OCI-LY1 (cell line): ENCODE measurements around the gene IMMT.

ENCODE experiments used
- H2AFZ ChIP-seq: fragments of 200-600 bp; sonication (generic), shearing (Covaris generic); 2 replicates; pipeline ENCODE4 v1.6.0; 2014; ENCODE audit warnings: antibody characterized with exemption, mild to moderate bottlenecking, low read length
- H3F3A ChIP-seq: fragments of 200-600 bp; sonication (generic), shearing (Covaris generic); 2 replicates; pipeline ENCODE4 v1.6.0; 2014; ENCODE audit warnings: mild to moderate bottlenecking, antibody characterized with exemption, low read length, moderate library complexity; ENCODE audit not compliant: insufficient read depth
- H3K27ac ChIP-seq: fragments of 200-600 bp; sonication (generic); 2 replicates; pipeline ENCODE4 v1.5.1; 2014; ENCODE audit warnings: low read length, mixed run types, mild to moderate bottlenecking, low read depth; ENCODE audit not compliant: poor library complexity, severe bottlenecking
- H3K27me3 ChIP-seq: fragments of 200-600 bp; sonication (generic); 2 replicates; pipeline ENCODE4 v1.6.0; 2014; ENCODE audit warnings: antibody characterized with exemption, mild to moderate bottlenecking, low read length, moderate library complexity; ENCODE audit not compliant: insufficient read depth
- H3K36me3 ChIP-seq: fragments of 200-600 bp; sonication (generic); 2 replicates; pipeline ENCODE4 v1.6.1; 2014; ENCODE audit warnings: mild to moderate bottlenecking, antibody characterized with exemption, low read length, moderate library complexity, mixed read lengths; ENCODE audit not compliant: insufficient read depth
- H3K4me1 ChIP-seq: fragments of 200-600 bp; sonication (generic); 2 replicates; pipeline ENCODE4 v1.5.1; 2014; ENCODE audit warnings: mild to moderate bottlenecking, low read length, moderate library complexity; ENCODE audit not compliant: insufficient read depth, severe bottlenecking
- H3K4me2 ChIP-seq: fragments of 200-600 bp; sonication (generic), shearing (Covaris generic); 2 replicates; pipeline ENCODE4 v1.6.1; 2014; ENCODE audit warnings: low read length
- H3K4me3 ChIP-seq: fragments of 200-600 bp; sonication (generic); 2 replicates; pipeline ENCODE4 v1.5.1; 2014; ENCODE audit warnings: low read length, low read depth, mild to moderate bottlenecking, mixed read lengths; ENCODE audit not compliant: poor library complexity, severe bottlenecking
- H3K79me2 ChIP-seq: fragments of 200-600 bp; shearing (Covaris generic); 2 replicates; pipeline ENCODE4 v1.6.1; 2016; ENCODE audit warnings: mixed run types, low read length, mixed read lengths; ENCODE audit not compliant: insufficient read depth
- H3K9ac ChIP-seq: fragments of 200-600 bp; sonication (generic), shearing (Covaris generic); 2 replicates; pipeline ENCODE4 v1.6.1; 2014; ENCODE audit warnings: mild to moderate bottlenecking, low read length, mixed read lengths
- H3K9me2 ChIP-seq: fragments of 200-600 bp; sonication (generic), shearing (Covaris generic); 2 replicates; pipeline ENCODE4 v1.6.1; 2014; ENCODE audit warnings: low read depth, mild to moderate bottlenecking, low read length, mixed read lengths
- H3K9me3 ChIP-seq: fragments of 200-600 bp; shearing (Covaris generic); 2 replicates; pipeline ENCODE4 v1.6.1; 2014; ENCODE audit warnings: low read length, mixed read lengths
- H4K20me1 ChIP-seq: fragments of 200-600 bp; sonication (generic), shearing (Covaris generic); 2 replicates; pipeline ENCODE4 v1.6.0; 2016; ENCODE audit warnings: mild to moderate bottlenecking, low read length; ENCODE audit not compliant: insufficient read depth
- CTCF ChIP-seq: fragments of 200-600 bp; sonication (generic), shearing (Covaris generic); IDR thresholded peaks from 2 replicates; pipeline ENCODE4 v1.5.1; 2017; ENCODE audit warnings: mild to moderate bottlenecking, antibody characterized with exemption, low read length, moderate library complexity, mixed read lengths
- EZH2 ChIP-seq: fragments of 200-600 bp; sonication (generic), shearing (Covaris generic); IDR thresholded peaks from 2 replicates; pipeline ENCODE4 v1.8.0; 2017; ENCODE audit warnings: borderline replicate concordance, mixed run types, mild to moderate bottlenecking, antibody characterized with exemption, low read length, moderate library complexity, mixed read lengths

The IMMT gene

GRCh38 chr2:86223140-86223926 lies 28.1 kb upstream of the IMMT start:
- Histone ChIP-seq H2AFZ (no peak overlapping the region), H3K79me2 (no peaks in the 10 kb centered on the region), H3K9me2 (no peaks in the 10 kb centered on the region), H3K4me1 (peaks cover 10% of the 10 kb centered on the region), H3F3A (no peaks in the 10 kb centered on the region), H3K4me2 (no peak overlapping the region), H3K9ac (no peak overlapping the region), H3K4me3 (no peak overlapping the region), H3K27me3 (no peaks in the 10 kb centered on the region), H3K27ac (no peak overlapping the region), H4K20me1 (no peaks in the 10 kb centered on the region), H3K9me3 (no peaks in the 10 kb centered on the region), H3K36me3 (no peaks in the 10 kb centered on the region)
- TF ChIP-seq CTCF (no peak), EZH2 (no peak)

GRCh38 chr2:86221066-86221684 lies 25.9 kb upstream of the IMMT start:
- no peaks in the 10 kb centered on the region for H3F3A ChIP-seq
- H3K9me3 ChIP-seq: no peaks in the 10 kb centered on the region
- H3K4me2 ChIP-seq: no peak overlapping the region

GRCh38 chr2:86219896-86220295 lies 24.6 kb upstream of the IMMT start:
- Histone ChIP-seq H3K4me1 (no peaks in the 10 kb centered on the region), H3K27ac (no peak overlapping the region), H3K4me3 (no peak overlapping the region), H3K36me3 (no peaks in the 10 kb centered on the region), H3K9me2 (no peaks in the 10 kb centered on the region), H3K4me2 (no peak overlapping the region), H3K79me2 (no peaks in the 10 kb centered on the region), H3K9me3 (no peaks in the 10 kb centered on the region), H3F3A (no peaks in the 10 kb centered on the region), H3K27me3 (no peaks in the 10 kb centered on the region), H3K9ac (no peak overlapping the region), H4K20me1 (no peaks in the 10 kb centered on the region), H2AFZ (no peak overlapping the region)
- no peak for TF ChIP-seq EZH2
- TF ChIP-seq CTCF: no peak

More at GRCh38 chr2:86221066-86221684, 25.9 kb upstream of the IMMT start:
- H3K9me2 ChIP-seq: no peaks in the 10 kb centered on the region
- no peak overlapping the region for H3K27ac ChIP-seq
- no peaks in the 10 kb centered on the region for H4K20me1 ChIP-seq
- peaks cover 9% of the 10 kb centered on the region for H3K4me1 ChIP-seq
- H3K9ac ChIP-seq: no peak overlapping the region
- no peaks in the 10 kb centered on the region for H3K27me3 ChIP-seq
- H3K79me2 ChIP-seq: no peaks in the 10 kb centered on the region
- no peaks in the 10 kb centered on the region for H3K36me3 ChIP-seq
- H3K4me3 ChIP-seq: no peak overlapping the region
- no peak overlapping the region for H2AFZ ChIP-seq
- TF ChIP-seq CTCF: peak; percentile 96
- TF ChIP-seq EZH2: no peak
